H1 (cell line): ENCODE measurements around the gene GABRG3. TPM values are rescaled to one million over a fixed set of nuclear protein-coding genes. Genes with fewer than 3 reads are reported as not detected.

Experiments used
- CTCF ChIA-PET: fragments of 300-600 bp; sonication (Branson Sonifier 250); formaldehyde crosslinking; loops from one replicate; lab custom pipeline; 2021; ENCODE audit not compliant: partially characterized antibody; lab: Charles Lee
- POLR2A ChIA-PET: fragments of 300-600 bp; sonication (Branson Sonifier 250); formaldehyde crosslinking; loops from one replicate; lab custom pipeline; 2021; ENCODE audit warnings: inconsistent platforms; ENCODE audit not compliant: partially characterized antibody; lab: Charles Lee
- DNase-seq, 2 experiments: peaks; one replicate each; pipeline versions ENCODE4 v3.0.0 to v3.0.0-alpha.2; 2010 to 2022; ENCODE audit warnings: low spot score in 2 of 2, low read depth in 1 of 2, mixed read lengths in 1 of 2
- FAIRE-seq: peaks from 2 replicates; lab custom pipeline; 2011; peaks lifted over from hg19 to GRCh38; lab: Jason Lieb, UNC
- H2AFZ ChIP-seq: 2 replicates; pipeline ENCODE4 v1.8.1; 2012; ENCODE audit warnings: low read length, inconsistent platforms
- H2AK5ac ChIP-seq: 2 replicates; pipeline ENCODE4 v1.6.1; 2013; ENCODE audit warnings: low read depth, low read length
- H2BK120ac ChIP-seq: replicated peaks from 2 replicates; pipeline ENCODE3; 2013; ENCODE audit warnings: low read depth, low read length, inconsistent platforms
- H2BK12ac ChIP-seq: 2 replicates; pipeline ENCODE4 v1.6.1; 2013; ENCODE audit warnings: low read depth, low read length
- H2BK15ac ChIP-seq: 2 replicates; pipeline ENCODE4 v1.6.1; 2013; ENCODE audit warnings: low read length
- H2BK20ac ChIP-seq: 2 replicates; pipeline ENCODE4 v1.6.1; 2013; ENCODE audit warnings: low read length
- H2BK5ac ChIP-seq: 2 replicates; pipeline ENCODE4 v1.6.1; 2013; ENCODE audit warnings: low read depth, low read length
- H3K14ac ChIP-seq: 2 replicates; pipeline ENCODE4 v1.6.1; 2013; ENCODE audit warnings: inconsistent platforms; ENCODE audit not compliant: insufficient read length
- H3K18ac ChIP-seq: 2 replicates; pipeline ENCODE4 v1.6.1; 2013; ENCODE audit warnings: low read length; ENCODE audit errors: extremely low read depth
- H3K23ac ChIP-seq: 2 replicates; pipeline ENCODE4 v1.6.1; 2013; ENCODE audit warnings: inconsistent platforms; ENCODE audit not compliant: insufficient read length
- H3K23me2 ChIP-seq: 2 replicates; pipeline ENCODE4 v1.6.1; 2013; ENCODE audit warnings: low read depth, low read length
- H3K27ac ChIP-seq: 2 replicates; pipeline ENCODE4 v1.6.1; 2011; ENCODE audit warnings: low read depth, low read length, inconsistent platforms
- H3K27me3 ChIP-seq, 4 experiments: replicated peaks in 1 of 4; 1 replicate in 1 of 4; 2 replicates in 3 of 4; pipeline versions ENCODE4 v1.6.1 to v1.8.1; 2011 to 2013; ENCODE audit warnings: low read length in 3 of 4, mild to moderate bottlenecking in 3 of 4, inconsistent platforms in 2 of 4, mixed read lengths in 2 of 4, moderate library complexity in 1 of 4; ENCODE audit not compliant: control insufficient read depth in 3 of 4, insufficient read depth in 3 of 4; ENCODE audit errors: extremely low read depth in 1 of 4
- H3K36me3 ChIP-seq, 4 experiments: 2 replicates each; pipeline versions ENCODE4 v1.6.1 to v1.8.1; 2011 to 2013; ENCODE audit warnings: mild to moderate bottlenecking in 4 of 4, low read length in 3 of 4, moderate library complexity in 2 of 4, control low read depth in 1 of 4, inconsistent platforms in 1 of 4; ENCODE audit not compliant: insufficient read depth in 4 of 4, control insufficient read depth in 2 of 4
- H3K4ac ChIP-seq: replicated peaks from 2 replicates; pipeline ENCODE3; 2013; ENCODE audit warnings: low read length, low read depth, mixed read lengths, inconsistent platforms; ENCODE audit not compliant: insufficient read length
- H3K4me1 ChIP-seq, 4 experiments: replicated peaks in 1 of 4; 1 replicate in 1 of 4; 2 replicates in 3 of 4; pipeline versions ENCODE4 v1.6.1 to v1.8.1; 2011 to 2013; ENCODE audit warnings: low read length in 3 of 4, inconsistent platforms in 2 of 4, mixed read lengths in 1 of 4; ENCODE audit not compliant: insufficient read depth in 4 of 4, control insufficient read depth in 3 of 4
- H3K4me2 ChIP-seq, 2 experiments: 2 replicates each; pipeline versions ENCODE4 v1.6.1 to v1.8.1; 2011 to 2013; ENCODE audit warnings: low read depth in 2 of 2, low read length in 2 of 2, control low read depth in 1 of 2, inconsistent platforms in 1 of 2, mild to moderate bottlenecking in 1 of 2; ENCODE audit not compliant: insufficient read depth in 1 of 2
- H3K4me3 ChIP-seq, 4 experiments: fragments of 200-600, 300-600 bp in 1 of 4; sonication (generic), shearing (Covaris generic), sonication (Bioruptor Twin) in 1 of 4; 2 replicates each; pipeline versions ENCODE4 v1.5.1 to v1.8.1; 2011 to 2016; ENCODE audit warnings: low read length in 4 of 4, low read depth in 3 of 4, control low read depth in 2 of 4, inconsistent platforms in 2 of 4, mild to moderate bottlenecking in 2 of 4, mixed read lengths in 1 of 4, moderate library complexity in 1 of 4; ENCODE audit not compliant: insufficient read depth in 2 of 4; ENCODE audit errors: extremely low read depth in 1 of 4
- H3K56ac ChIP-seq: replicated peaks from 2 replicates; pipeline ENCODE3; 2013; ENCODE audit warnings: low read depth, mild to moderate bottlenecking, mixed read lengths, low read length, inconsistent platforms; ENCODE audit not compliant: insufficient read length
- H3K79me1 ChIP-seq: 2 replicates; pipeline ENCODE4 v1.6.1; 2013; ENCODE audit warnings: low read depth, low read length, control low read depth
- H3K79me2 ChIP-seq, 2 experiments: 2 replicates each; pipeline versions ENCODE4 v1.6.1 to v1.8.1; 2012 to 2013; ENCODE audit warnings: low read length in 2 of 2, mild to moderate bottlenecking in 2 of 2, inconsistent platforms in 1 of 2; ENCODE audit not compliant: insufficient read depth in 2 of 2, control insufficient read depth in 1 of 2
- H3K9ac ChIP-seq, 4 experiments: replicated peaks in 1 of 4; 1 replicate in 1 of 4; 2 replicates in 3 of 4; pipeline versions ENCODE4 v1.6.1 to v1.8.1; 2011 to 2013; ENCODE audit warnings: low read depth in 3 of 4, low read length in 3 of 4, control low read depth in 2 of 4, mild to moderate bottlenecking in 2 of 4, moderate library complexity in 2 of 4, inconsistent platforms in 1 of 4; ENCODE audit errors: extremely low read depth in 1 of 4
- H3K9me3 ChIP-seq, 2 experiments: 2 replicates each; pipeline versions ENCODE4 v1.6.1 to v1.8.1; 2012 to 2013; ENCODE audit warnings: mild to moderate bottlenecking in 2 of 2, moderate library complexity in 2 of 2, control low read depth in 1 of 2, inconsistent platforms in 1 of 2, low read depth in 1 of 2, low read length in 1 of 2, mixed read lengths in 1 of 2; ENCODE audit not compliant: insufficient read depth in 2 of 2
- H4K20me1 ChIP-seq, 2 experiments: replicated peaks in 1 of 2; 2 replicates each; pipeline versions ENCODE3 to v1.8.1; 2011 to 2013; ENCODE audit warnings: inconsistent platforms in 2 of 2, low read length in 2 of 2, mild to moderate bottlenecking in 1 of 2; ENCODE audit not compliant: insufficient read depth in 2 of 2, control insufficient read depth in 1 of 2
- H4K5ac ChIP-seq: 2 replicates; pipeline ENCODE4 v1.6.1; 2013; ENCODE audit warnings: low read length, low read depth, mixed read lengths, inconsistent platforms; ENCODE audit not compliant: insufficient read length
- H4K8ac ChIP-seq: 2 replicates; pipeline ENCODE4 v1.8.0; 2013; ENCODE audit warnings: mild to moderate bottlenecking, moderate library complexity, low read length, inconsistent platforms; ENCODE audit not compliant: insufficient read depth; ENCODE audit errors: extremely low read depth
- H4K91ac ChIP-seq: replicated peaks from 2 replicates; pipeline ENCODE3; 2013; ENCODE audit warnings: low read length, mixed read lengths, inconsistent platforms; ENCODE audit not compliant: insufficient read length
- ASH2L ChIP-seq: fragments of 200-600, 300-600 bp; sonication (generic); IDR thresholded peaks from one replicate; pipeline ENCODE4 v1.7.1; 2017; ENCODE audit warnings: low read length
- CBX5 ChIP-seq: fragments of 300-800, 300-1000 bp; sonication (generic); IDR thresholded peaks from 2 replicates; pipeline ENCODE4 v1.7.1; 2016; ENCODE audit warnings: antibody characterized with exemption, low read length, low read depth
- MAFK ChIP-seq: IDR thresholded peaks from 2 replicates; pipeline ENCODE4 v1.6.1; 2012; ENCODE audit warnings: low read depth, mild to moderate bottlenecking, improper control_type of control experiment, low read length
- RNF2 ChIP-seq: fragments of 200-900, 300-1000 bp; sonication (generic); IDR thresholded peaks from 2 replicates; pipeline ENCODE4 v1.7.1; 2016; ENCODE audit warnings: borderline replicate concordance, low read depth, mild to moderate bottlenecking, antibody characterized with exemption, low read length; ENCODE audit not compliant: poor library complexity, severe bottlenecking; ENCODE audit errors: missing control alignments
- SP4 ChIP-seq: IDR thresholded peaks from 2 replicates; pipeline ENCODE4 v1.6.1; 2012; ENCODE audit warnings: low read length, inconsistent platforms
- YY1 ChIP-seq: IDR thresholded peaks from 2 replicates; pipeline ENCODE4 v1.6.1; 2011; ENCODE audit warnings: low read depth, mild to moderate bottlenecking, low read length
- WGBS, 2 experiments: shearing (Covaris generic) in 1 of 2; methylation state at CpG; one replicate each; pipeline versions ENCODE4 v1.1.6 to v1.1.7; 2013 to 2015; ENCODE audit warnings: low lambda C conversion rate in 2 of 2, mixed read lengths in 2 of 2, inconsistent platforms in 1 of 2, low coverage in 1 of 2, missing lambda C conversion rate in 1 of 2; ENCODE audit not compliant: insufficient replicate concordance in 2 of 2, insufficient coverage in 1 of 2, insufficient read length in 1 of 2; ENCODE audit errors: extremely low coverage in 1 of 2, missing lambda C conversion rate in 1 of 2; 5-methylcytosine and 5-hydroxymethylcytosine counted together
- polyA plus RNA-seq, 7 experiments: library from polyadenylated mRNA; depleted of rRNA in 3 of 7; stranded (reverse) in 5 of 7; unstranded in 2 of 7; fragments of >200 nt in 5 of 7; fragments of 200-250 nt in 2 of 7; gene quantifications; 1 replicate in 5 of 7; 2 replicates in 1 of 7; 4 replicates in 1 of 7; pipeline versions ENCODE4 v1.2.1 to v1.2.3, GENCODE V29; 2011 to 2013; ENCODE audit warnings: missing spikeins in 2 of 7, mixed read lengths in 2 of 7
- total RNA-seq: library from RNA; stranded (reverse); fragmentation: NEBNext Ultra II Directional; extraction: Animal tissue kit (Norgen Biotek cat#: 25700); gene quantifications from 2 replicates; pipeline ENCODE4 v1.2.1, GENCODE V29; 2021

Gene GABRG3
- total and polyA plus RNA-seq, 2 of the 8 experiments (the other 6 are each of a cell fraction or from before 2014, with no cell fraction given): 0.17 to 0.80 TPM

DNA sequence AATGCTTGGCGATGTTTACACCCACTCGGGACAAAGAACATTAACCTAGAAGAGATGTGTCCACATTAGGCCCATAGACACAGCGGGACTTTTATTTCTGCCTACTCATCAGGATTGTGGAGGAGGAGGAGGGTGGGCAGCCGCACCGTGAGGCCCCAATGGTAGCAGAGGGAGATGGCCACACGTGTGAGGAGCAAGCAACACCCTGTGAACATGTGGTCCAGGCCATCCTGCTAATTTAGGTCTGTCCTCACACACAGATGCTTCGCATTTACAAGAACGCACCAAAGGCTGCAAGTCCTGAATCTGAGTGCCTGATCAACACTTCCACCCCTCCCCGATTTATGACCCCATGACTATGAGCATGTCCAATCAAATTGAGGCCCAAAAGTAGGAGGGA is 560.0 kb downstream of the GABRG3 start:
- no peak overlapping the region for H4K5ac ChIP-seq
- no peaks in the 10 kb centered on the region for H3K27me3 ChIP-seq
- H4K20me1 ChIP-seq: no peaks in the 10 kb centered on the region
- no peak overlapping the region for H3K14ac ChIP-seq
- no peak overlapping the region for H3K4me2 ChIP-seq
- no peak overlapping the region for H2BK12ac ChIP-seq
- H3K56ac ChIP-seq: no peak overlapping the region
- no peak overlapping the region for H2BK120ac ChIP-seq
- no peak overlapping the region for H3K9ac ChIP-seq
- no peak overlapping the region for H4K8ac ChIP-seq
- DNase-seq: no peak
- H3K36me3 ChIP-seq: no peaks in the 10 kb centered on the region
- no peak overlapping the region for H3K4me3 ChIP-seq
- no peak overlapping the region for H3K4ac ChIP-seq
- H3K4me1 ChIP-seq: no peaks in the 10 kb centered on the region
- H2AFZ ChIP-seq: no peak overlapping the region
- H2AK5ac ChIP-seq: no peak overlapping the region
- WGBS, 2 experiments: 93% methylated on average over 9 of the region's 9 CpGs; no CpG with 5 or more reads in 1 of the 2 experiments
- H2BK20ac ChIP-seq: no peak overlapping the region
- no peak overlapping the region for H2BK5ac ChIP-seq
- ChIA-PET CTCF (interaction anchor here (1.2 kb wide), 1 partner anchor 16 kb away, joined by 3 read pairs; no protein-coding TSS in a partner anchor), POLR2A (no interaction called here)
- H3K79me1 ChIP-seq: no peaks in the 10 kb centered on the region
- no peak for FAIRE-seq
- TF ChIP-seq YY1: no peak
- no peak for TF ChIP-seq MAFK
- TF ChIP-seq CBX5: no peak
- no peak for TF ChIP-seq RNF2
- TF ChIP-seq SP4: no peak
- TF ChIP-seq ASH2L: no peak
- no peak overlapping the region for H3K18ac ChIP-seq
- H3K23me2 ChIP-seq: no peaks in the 10 kb centered on the region
- no peaks in the 10 kb centered on the region for H3K79me2 ChIP-seq
- no peak overlapping the region for H4K91ac ChIP-seq
- no peak overlapping the region for H3K23ac ChIP-seq
- H2BK15ac ChIP-seq: no peak overlapping the region
- H3K9me3 ChIP-seq: no peaks in the 10 kb centered on the region
- H3K27ac ChIP-seq: no peak overlapping the region
